Middle frontal gyrus (tissue), 1 donor: ENCODE data around the gene DBR1.
A peak's percentile ranks its signal among the peaks of the same experiment; 100 is the strongest.

Experiments
- DNase-seq: peaks from one replicate; pipeline ENCODE4 v3.0.0-alpha.2; 2015; ENCODE audit warnings: low spot score; ENCODE audit errors: extremely low spot score

The DBR1 gene, protein sequence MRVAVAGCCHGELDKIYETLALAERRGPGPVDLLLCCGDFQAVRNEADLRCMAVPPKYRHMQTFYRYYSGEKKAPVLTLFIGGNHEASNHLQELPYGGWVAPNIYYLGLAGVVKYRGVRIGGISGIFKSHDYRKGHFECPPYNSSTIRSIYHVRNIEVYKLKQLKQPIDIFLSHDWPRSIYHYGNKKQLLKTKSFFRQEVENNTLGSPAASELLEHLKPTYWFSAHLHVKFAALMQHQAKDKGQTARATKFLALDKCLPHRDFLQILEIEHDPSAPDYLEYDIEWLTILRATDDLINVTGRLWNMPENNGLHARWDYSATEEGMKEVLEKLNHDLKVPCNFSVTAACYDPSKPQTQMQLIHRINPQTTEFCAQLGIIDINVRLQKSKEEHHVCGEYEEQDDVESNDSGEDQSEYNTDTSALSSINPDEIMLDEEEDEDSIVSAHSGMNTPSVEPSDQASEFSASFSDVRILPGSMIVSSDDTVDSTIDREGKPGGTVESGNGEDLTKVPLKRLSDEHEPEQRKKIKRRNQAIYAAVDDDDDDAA

DNA sequence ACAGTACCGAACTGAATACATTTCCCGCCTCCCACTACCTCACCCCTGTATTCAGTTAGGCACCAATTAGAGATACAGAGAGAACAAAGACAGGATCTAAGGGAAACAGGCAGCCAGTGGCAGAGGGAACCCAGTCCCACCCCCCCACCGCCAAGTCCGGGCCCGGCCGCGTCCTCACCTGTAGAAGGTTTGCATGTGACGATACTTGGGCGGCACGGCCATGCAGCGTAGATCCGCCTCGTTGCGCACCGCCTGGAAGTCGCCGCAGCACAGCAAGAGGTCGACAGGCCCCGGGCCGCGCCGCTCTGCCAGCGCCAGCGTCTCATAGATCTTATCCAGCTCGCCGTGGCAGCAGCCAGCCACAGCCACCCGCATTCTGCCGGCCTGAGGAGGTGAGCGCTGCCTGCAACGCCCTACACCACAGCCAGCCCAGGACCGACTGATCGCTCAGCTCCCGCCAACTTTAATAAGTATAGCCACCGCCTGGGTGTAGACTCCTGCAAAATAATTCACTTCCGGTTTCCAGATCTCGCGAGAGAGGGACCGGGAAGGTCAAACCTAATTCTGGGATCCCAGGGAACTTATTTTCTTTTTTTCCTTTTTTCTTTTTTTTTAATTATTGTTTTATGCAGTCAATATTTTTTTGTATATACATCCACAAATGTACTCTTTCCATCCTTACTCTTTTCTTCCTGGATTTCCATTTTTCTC, at the start of gene DBR1:
TSS of gene DBR1 (minus strand) at position 501 of the 711 bp plus-strand sequence. CDS start at position 375, 126 bp downstream.
- peak; percentile 52 for DNase-seq

DNA sequence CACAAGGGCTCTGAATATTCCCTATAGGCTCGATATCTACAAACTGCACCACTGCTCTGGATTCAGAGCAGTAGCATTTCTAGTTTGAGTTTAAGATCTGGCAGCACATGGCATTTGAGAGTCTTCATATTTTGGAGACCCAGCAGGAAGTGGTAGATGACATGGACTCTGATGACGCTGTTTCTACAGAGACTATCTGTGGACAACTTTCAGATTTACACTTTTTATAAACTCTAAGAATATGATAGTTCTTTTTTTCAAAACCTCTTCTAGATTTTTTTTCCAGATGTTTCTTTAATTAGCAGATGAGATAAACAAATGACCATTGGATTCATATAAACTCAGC, 48.2 kb upstream of the DBR1 start:
- DNase-seq, result no peak

DNA sequence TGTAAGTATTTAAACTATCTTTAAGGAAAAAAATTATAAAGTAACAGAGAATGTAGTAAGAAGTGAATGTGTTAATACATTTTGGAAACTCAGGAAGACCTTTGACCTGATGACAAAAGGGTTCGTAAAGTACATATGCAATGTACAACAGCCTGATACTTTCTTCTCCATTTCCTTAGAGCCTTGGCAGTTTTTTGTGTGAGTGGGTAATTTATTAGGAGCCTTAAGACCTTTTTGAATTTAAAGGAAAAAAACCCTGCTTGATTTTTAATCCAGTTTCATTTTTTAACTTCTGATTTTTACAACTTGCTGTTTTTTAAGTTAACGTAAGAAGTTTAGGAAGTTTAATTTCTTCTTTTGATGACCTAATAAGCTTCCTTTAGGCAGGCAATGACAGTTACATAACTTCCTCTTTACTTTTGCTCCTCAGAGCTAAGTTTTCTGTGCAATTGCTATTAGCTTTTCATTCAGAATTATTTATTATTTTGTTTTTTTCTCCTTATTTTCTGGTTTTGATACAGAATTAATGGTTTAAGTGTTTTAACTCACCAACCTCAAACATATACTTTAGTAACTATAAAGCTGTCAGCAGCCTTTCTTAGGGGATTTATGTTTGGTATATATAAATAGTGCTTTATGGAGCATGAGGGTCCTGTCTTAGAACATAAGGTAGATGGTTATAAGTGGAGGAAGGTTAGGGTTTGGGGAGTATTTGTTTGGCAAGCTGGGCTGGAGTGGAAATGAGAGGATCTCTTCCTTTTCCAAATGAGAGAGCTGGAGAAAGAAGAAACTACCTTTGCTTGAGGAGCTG, 47.6 kb upstream of the DBR1 start:
- DNase-seq, result no peak

DNA sequence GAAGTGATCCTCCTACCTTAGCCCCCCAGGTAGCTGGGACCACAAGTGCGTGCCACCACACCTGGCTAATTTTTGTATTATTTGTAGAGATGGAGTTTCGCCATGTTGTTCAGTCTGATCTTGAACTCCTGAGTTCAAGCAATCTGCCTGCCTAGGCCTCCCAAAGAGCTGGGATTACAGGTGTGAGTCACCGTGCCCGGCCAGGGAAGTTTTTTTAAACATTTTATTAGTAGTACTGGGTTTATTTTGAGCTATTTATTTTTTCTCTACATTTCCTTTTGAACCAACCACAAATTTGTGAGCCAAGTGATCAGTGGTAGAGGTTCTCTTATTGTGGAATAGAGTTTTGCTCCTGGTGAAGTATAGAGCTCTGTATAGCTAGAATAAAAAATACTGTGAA, 46.1 kb upstream of the DBR1 start:
- DNase-seq, result no peak

DNA sequence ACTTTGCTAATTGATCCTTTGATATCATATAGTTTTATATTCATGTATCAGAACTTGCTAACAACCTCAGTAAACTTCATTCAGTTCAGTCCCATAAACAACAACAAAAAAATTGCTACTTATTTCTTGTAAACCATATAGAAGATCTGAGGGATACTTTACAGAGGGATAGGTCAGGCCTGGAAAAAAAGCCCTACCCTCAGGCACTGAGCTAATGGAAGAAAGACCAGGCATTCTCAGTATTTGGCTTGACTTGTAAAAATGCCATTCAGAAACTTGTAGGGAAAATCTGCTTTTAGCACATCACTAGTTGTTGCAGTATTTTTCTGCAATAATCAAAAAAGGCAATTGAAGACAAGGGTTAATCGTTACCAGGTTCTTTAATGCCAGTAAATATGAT, 45.5 kb upstream of the DBR1 start:
- DNase-seq, result no peak

DNA sequence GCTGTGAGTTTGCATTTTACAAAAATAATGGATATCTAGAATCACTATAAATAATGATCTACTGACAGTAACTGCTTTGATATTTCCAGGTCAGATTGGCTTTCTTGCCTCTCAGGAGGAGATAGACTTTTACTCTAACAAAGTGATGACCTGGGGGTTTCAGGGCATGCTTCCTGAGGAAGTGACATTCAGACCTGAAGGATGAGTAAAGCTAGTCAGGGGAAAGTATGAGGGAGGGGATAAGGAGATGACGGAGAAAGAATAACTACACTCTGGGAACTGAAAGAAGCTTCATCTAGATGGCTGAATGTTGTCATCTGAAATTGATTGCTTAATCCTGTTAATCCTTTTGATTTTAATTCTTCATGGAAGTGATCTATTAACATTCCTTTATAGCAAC, 44.5 kb upstream of the DBR1 start:
- DNase-seq, result no peak

DNA sequence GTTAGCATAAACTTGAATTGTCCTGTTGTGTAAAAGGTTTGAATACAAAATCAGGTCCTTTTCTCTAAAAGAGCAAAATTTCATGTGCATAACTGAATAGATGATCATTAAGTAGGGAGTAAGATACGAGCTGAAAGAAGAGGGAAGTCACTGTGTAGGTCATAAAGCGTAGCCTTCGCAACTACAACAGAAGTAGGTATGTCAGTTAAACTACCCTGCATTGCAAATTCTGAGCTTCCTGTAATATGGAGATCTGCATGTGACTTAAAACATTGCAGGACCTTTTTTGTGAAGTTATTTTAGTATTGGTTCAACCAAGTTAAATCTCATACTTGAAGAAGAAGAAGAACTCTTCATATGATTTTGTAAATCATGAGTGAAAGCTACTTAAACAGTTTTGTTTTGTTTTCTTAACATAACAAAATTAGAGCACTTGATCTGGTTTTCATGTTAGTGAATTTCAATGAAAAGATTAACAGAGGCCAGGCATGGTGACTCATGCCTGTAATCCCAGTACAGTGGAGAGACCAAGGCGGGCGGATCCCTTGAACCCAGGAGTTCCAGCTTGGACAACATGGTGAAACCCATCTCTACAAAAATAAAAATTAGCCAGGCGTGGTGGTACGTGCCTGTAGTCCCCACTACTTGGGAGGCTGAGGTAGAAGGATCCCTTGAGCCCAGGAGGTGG, 38.8 kb upstream of the DBR1 start:
- DNase-seq, result no peak

DNA sequence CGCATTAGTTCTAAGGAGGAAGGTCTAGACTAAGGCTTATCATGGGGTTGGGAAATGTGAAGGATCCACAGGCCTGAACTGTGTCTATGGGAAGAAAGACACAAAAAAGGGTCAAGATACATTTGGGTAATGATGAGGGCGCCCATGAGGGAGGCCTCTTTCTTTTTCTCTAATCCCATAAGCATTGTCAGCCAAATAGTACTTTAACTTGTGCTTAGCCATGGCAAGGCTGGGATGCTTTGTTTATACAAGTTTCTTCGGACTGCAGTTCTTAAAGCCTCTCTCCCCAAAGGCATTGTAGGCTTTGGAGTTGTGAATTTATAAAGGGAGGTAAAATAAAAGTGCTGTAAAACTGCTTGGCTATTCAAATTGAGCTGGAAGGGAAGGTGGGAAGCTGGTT, 35.8 kb upstream of the DBR1 start:
- DNase-seq, result no peak

DNA sequence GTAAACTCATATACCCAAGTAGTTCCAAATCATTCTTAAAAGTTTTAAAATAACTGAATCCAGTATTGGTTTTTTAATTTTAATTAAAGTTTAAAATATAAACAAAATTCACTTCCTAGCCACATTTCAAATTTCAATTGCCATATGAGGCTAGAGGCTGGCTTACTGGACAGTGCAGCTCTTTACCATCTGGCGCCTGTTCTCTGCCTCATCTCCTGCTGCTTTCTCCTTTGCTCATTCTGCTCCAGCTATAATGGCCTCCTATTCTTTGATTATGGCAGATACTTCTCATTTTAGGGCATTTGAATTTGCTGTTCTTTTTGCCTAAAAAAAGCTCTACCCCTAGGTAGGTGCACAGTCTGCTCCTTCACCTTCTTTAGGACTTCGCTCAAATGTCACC, 31.5 kb upstream of the DBR1 start:
- DNase-seq, result no peak

DNA sequence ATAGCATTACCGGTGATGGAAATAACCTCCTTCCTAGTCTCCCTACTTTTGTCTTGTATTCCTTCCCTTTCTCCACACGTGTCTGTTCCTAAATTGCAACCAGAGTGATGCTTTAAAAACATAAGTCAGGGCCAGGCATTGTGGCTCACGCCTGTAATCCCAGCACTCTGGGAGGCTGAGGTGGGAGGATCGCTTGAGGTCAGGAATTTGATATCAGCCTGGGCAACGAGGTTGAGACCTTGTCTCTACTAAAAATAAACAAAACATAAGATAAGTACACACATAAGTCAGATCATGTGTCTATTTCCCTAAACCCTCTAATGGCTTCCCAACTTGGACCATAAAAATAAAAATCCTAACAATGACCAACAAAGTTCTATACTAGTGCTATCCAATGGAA, 30.8 kb upstream of the DBR1 start:
- DNase-seq, result no peak

DNA sequence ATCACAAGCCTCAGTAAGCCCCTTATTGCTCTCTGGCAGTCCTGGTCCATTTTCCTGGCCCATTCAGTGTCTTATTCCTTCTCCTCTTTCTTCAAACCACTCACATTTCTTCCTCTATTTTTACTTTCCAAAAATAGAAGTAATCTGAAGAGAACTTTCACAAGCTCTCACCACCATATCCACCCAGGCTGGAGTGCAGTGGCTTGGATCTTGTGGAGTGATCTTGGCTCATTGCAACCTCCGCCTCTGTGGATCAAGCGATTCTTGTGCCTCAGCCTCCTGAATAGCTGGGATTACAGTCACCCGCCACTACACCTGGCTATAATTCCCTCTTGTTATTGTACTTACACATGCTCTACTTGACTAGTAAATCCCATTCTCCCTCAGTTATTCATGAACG, 29.2 kb upstream of the DBR1 start:
- no peak for DNase-seq

DNA sequence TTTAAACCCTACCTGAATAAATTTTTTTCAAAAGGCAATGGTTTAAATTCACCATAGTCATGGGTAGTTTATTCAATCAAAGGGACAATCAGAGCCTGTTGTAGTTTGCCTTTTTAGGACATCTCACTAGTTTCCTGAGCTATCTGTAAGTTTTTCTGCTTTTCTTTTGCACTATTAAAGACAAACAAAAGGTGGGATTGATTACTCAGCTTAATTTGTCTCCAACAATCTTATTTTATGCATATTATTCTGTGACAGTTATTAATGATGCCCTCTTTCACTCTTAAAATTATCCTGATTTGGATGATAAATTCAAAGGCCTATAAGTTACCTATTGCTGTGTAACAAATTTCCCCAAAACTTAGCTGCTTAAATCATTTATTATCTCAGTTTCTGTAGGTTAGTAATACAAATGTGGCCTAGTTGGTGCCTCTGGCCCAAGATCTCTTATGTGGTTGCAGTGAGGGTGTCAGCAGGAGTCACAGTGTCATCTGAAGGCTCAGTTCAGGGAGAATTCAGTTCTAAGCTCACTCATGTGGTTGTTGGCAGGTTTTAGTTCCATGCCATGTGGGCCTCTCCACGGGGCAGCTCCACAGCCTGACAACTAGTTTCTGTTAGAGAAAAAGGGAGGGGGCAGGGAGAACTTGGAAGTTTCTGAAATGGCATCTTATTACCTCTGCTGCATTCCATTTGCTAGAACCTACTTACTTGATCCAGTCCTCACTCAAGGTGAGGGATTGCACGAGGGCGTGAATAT, 28.4 kb upstream of the DBR1 start:
- no peak for DNase-seq

DNA sequence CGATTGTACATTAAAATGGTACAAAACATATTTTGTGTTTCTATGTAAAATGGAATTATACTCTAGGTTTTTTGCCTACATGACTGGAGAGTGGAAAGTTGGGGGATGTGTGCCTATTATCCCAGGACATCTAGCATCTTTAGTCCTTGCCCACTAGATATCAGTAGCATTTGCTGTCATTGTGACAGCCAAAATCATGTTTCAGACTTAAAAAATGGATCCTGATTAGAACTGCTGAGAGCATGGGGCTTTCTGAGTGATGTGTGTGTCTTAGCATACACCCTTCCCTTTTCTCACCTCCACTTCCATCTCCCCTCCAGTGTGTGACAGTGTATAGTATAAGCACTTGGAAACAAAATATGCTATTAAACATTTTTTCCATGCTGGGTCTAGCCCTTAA, 25.7 kb upstream of the DBR1 start:
- DNase-seq, result no peak

DNA sequence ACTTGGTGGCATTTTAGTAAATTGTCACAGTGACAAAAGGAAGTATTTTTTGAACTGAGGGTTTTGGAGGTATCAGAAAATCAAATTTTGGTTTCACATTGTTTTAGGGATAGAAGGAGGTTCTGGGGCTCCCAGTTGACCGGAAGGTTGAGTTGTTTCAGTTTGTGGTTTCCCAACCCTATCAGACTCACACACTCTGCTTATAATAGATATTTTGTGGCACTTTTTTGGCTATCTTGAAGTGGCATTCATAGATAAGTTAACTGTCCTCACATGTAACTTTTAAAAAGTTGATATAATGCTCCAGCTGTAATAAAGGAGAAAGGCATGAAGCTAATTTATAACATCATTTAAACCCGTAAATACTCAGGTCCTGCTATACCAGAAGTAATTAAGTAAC, 25.1 kb upstream of the DBR1 start:
- no peak for DNase-seq

DNA sequence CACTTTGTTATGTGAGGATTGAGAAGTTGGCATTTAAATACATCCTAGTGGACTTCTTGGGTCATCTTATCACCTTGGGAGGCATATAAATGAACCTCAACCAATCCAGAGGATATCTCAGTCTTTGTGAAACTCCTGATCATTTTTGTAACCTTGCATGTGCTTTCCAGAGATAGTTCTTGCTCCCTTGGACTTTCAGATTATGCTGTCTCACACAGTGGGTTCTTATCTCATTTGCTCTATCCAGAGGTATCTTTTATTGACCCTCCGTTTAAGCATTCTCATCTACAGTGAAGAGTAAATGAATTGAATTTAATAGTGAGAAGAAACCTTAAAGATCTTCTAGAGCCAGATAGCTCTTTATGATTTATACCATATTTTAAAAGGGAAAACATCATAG, 22.8 kb upstream of the DBR1 start:
- DNase-seq, result no peak

DNA sequence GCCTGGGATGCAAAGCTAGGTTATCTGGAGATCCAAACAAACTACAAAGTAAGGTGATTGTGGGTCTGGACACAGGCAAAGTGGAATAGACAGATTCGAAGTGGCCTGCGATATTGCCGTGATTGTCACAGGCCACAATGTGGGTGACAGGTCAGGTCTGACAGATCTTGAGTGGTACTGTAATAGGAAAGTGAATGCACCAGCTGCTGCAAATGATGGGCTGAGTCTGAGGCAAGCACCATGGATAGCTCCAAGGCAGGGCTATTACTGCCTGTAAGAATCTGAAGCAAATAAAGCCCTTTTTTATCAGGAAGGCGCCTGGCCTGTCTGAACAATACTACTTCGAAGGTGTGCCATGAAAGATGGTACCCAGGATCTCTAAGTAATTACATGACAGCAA, 22.3 kb upstream of the DBR1 start:
- DNase-seq, result no peak

DNA sequence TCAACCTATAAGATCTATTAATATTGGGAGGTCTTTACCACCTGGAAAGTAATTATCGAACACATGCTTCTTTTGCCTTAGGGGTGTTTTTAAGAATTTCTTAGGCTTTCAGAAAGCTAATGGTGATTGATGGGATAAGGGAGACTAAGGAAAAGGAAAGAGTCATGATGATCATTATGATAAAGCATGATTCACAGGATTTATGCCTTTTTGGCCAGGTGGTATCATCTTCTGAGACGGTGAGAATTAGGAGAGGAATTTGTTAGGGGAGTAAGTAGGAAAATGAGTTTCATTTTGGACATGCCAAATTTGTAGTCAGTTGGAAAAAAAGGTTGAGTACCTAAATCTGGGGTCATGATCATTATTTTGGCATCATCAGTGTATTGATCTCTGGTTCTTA, 21.3 kb upstream of the DBR1 start:
- no peak for DNase-seq

DNA sequence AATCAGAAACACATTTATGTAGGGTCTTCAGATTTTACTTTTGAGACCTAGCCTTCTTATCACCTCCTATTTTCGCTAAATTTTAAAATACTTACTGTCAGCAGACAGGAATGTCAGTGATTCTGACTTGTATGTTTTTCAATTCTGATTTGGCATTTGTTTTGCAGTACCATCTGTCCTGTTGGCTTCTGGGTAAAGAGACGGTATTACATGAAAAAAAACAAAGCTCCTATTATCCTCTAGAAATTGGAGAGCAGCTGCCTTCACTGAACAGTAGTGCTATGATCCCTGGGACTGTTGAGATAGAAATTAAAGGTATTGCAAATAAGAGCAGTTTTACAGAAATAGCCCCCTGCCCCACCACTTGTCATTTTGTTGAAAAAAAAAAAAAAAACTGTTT, 20.8 kb upstream of the DBR1 start:
- DNase-seq, result no peak

DNA sequence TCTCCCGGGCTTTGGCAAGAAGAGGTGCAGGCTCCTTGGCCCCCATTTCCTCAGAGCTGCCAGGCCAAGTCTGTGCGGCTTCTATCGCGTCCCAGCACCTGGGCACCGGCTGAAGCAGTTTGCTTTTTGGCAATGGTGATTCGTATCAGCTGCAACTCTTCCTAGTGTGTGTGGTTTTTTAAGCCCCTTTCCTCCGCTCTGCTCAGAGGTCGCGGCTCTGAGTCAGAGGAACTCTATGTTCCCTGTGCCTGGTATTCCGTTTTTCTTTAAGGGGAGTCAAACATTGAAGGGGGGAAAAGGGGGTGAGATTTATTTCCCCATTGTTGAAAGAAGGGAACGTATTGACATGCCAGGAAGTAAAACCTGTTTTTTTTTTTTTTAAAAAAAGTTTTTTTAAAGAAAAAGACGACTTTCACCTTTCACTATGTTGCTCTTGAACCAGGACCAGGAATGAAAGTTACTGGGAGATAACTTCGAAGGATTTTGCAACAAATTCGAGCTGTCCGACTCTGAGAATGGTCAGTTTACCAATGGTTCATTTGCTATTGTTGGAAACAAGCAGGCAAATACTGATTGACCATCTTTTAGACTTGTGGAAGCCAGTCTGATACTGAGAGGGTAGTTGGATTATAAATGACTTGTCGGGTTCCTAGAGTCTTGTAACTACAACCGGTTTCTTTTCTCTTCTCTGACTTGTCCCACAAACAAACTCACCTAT, 13.5 kb upstream of the DBR1 start:
- no peak for DNase-seq
